ENCODE results near the gene ACAN. TPM values are rescaled to one million over a fixed set of nuclear protein-coding genes. Genes with fewer than 3 reads are reported as not detected.

Gene ACAN
- not detected in 2 replicates for total RNA-seq

DNA sequence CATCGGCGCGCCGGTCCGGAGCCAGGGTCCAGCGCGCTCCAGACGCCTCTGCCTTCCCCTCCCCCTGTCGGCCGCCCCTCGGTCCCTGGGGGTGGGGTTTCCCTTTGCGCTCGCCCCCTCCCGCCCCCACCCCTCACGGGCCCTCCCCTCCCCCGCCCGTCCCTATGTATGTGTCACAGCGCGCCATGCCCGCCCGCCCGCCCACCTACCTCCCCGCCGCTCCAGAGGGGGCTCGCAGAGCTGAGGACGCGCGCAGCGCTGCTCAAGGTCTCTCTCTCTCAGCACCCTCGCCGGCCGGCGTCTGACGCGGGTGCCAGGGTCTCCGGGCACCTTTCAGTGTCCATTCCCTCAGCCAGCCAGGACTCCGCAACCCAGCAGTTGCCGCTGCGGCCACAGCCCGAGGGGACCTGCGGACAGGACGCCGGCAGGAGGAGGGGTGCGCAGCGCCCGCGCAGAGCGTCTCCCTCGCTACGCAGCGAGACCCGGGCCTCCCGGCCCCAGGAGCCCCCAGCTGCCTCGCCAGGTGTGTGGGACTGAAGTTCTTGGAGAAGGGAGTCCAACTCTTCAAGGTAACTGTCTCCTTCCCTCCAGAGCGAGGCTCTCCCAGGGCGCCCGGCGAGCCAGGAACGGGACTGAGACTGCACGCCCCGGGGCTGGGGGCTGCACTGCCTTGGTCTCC lies at the start of gene ACAN:
Gene ACAN (plus strand): TSS at position 196 of the 679 bp plus-strand sequence. CDS start 32,771 bp downstream, outside the sequence.

DNA sequence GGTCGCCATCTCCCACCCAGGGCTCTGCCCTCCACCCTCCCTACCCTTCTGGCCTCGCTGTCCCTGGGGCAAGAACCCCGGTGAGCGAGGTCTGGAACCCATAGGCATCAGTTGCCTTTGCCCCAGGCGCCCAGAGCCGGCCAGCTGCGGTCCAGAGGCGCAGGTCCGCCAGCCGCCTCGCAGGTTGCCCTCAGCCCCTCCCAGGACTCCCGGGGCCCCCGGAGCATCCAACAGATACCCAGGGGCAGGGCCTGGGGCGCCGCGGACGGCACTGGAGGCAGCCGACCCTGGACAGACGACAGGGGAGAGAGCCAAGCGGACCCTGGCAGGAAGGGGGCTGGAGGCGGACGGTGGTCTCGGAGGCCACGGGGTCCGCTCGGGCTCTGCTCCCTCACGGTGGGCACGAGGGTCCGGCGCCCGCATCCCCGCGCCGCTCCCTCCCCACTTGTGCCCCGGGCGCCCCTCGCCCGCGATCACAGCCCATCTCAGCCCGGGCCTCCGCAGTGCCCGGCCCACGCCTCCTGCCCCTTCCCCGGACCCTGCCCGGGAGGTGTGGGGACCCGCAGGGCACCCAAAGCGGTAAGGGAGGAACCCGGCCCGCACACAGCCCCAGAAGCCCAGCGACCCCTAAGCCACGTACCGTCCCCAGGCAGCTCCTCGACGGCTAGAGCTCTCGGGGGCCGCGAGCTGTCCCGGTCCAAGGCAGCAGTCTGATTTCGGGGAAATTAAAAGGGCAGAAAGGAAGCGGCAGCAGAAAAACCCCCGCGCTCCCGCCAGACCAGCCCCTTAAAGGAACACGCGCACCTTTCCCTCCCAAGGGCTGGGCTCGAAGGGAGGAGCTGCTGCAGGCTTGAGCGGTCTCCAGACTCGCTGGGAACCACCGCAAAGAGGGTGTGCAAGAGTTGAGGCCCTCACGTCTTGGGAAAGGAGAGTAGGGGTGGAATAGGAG lies 91.9 kb downstream of the ACAN start, which contains the start of gene HAPLN3:
Gene HAPLN3 (minus strand): TSS at position 726 of the 949 bp plus-strand sequence. CDS start 8,246 bp downstream, outside the sequence.

DNA sequence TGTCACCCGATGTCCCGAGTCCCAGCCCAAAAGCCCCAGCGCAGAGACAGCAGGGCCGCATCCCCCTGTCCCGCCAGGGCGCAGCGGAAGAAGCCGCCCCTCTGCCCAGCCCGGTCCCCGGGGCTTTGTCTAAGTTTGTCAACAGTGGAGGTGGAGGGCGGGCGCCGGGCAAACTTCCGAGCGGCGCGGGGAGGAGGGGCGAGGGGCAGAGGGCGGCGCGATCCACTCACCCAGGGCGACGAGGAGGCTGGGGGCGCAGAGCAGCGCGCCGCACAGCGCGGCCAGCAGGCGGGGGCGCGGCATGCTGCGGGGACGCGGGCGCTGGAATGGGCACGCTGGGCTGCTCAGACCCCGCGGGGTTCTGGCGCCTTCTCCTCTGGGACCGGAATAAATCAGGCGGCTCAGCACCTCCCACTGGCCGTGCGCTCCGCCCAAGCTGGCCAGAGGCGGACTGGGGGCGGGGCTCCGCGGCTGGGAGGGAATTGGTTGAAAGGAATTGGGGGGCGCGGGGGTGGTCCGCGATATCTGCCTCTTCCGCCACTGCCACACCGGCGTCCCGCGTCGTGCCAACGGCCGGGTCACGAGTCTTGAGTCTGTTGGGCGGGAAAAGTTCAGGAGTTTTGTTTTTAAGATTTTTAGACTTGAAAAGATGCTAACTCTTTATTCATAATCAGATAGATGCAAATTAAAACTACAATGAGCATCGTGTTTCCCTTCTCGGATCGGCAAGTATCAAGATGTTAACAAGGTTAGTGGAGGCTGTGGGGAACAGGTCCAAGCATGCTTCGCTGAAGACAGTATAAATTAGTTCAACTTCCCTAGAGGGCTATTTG lies 110.0 kb downstream of the ACAN start, which contains the start of gene MFGE8:
Gene MFGE8 (minus strand): TSS at position 363 of the 833 bp plus-strand sequence. CDS start 60 bp downstream, at position 303.

Other genes with a start within 250 kb of the ACAN start
- 21.8 and 30.0 TPM in 2 replicates for gene AEN, start 182.1 kb upstream of the ACAN start, total RNA-seq
- 8.8 and 14.3 TPM in 2 replicates for gene ISG20, start 164.4 kb upstream of the ACAN start, total RNA-seq
- 7.3 and 7.8 TPM in 2 replicates for gene HAPLN3, start 92.1 kb downstream of the ACAN start, total RNA-seq
- gene MFGE8, start 109.9 kb downstream of the ACAN start, total RNA-seq: 35.9 and 42.7 TPM in 2 replicates